ENCODE data around the gene REPIN1.
A peak's percentile ranks its signal among the peaks of the same experiment; 100 is the strongest.

Gene REPIN1

DNA sequence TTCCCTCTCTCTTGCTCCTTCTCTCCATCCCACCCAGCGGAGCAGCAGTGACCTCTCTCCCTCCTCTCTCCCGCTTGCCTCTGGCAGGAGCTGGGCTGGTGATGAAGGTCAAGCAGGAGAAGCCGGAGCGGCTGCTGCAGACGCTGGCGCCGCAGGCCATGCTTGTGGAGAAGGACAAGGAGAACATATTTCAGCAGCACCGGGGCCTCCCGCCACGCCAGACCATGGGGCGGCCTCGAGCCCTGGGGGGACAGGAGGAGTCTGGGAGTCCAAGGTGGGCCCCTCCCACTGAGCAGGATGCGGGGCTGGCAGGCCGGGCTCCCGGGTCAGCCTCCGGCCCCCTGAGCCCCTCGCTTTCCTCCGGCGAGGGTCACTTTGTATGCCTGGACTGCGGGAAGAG, 27.8 kb downstream of the REPIN1 start:
- WGBS (ENCODE audit: extremely low coverage, insufficient coverage, insufficient read length) = no CpG with 5 or more reads among the region's 20 CpGs
- no peak for DNase-seq
- peak overlapping the region; percentile 18 for H4K8ac ChIP-seq (ENCODE audit: low read depth, low read length)
- H2AFZ ChIP-seq (ENCODE audit: insufficient read depth, low read length, poor library complexity) = no peak overlapping the region
- peak overlapping the region; percentile 13 for H2BK12ac ChIP-seq (ENCODE audit: low read length)
- peak overlapping the region; percentile 45 for H2BK120ac ChIP-seq (ENCODE audit: insufficient read depth, low read length, poor library complexity)
- H3K18ac ChIP-seq (ENCODE audit: low read length) = peak overlapping the region; percentile 43
- no peaks in the 10 kb centered on the region for H3K9me3 ChIP-seq (ENCODE audit: insufficient read depth, low read depth, low read length)
- peak overlapping the region; percentile 4 for H2BK5ac ChIP-seq (ENCODE audit: low read depth, low read length, poor library complexity)
- H3K79me1 ChIP-seq (ENCODE audit: low read length) = peaks cover 34% of the 10 kb centered on the region
- no peak overlapping the region for H3K4ac ChIP-seq (ENCODE audit: low read depth, low read length)
- peaks cover 12% of the 10 kb centered on the region for H3K79me2 ChIP-seq (ENCODE audit: control insufficient read depth, insufficient read depth, low read length, poor library complexity)
- no peak overlapping the region for H3K9ac ChIP-seq (ENCODE audit: low read length)
- H4K91ac ChIP-seq (ENCODE audit: low read depth, low read length) = peak overlapping the region; percentile 56
- H4K12ac ChIP-seq (ENCODE audit: low read depth, low read length) = no peak overlapping the region
- no peaks in the 10 kb centered on the region for H3K27me3 ChIP-seq (ENCODE audit: insufficient read depth, low read length)
- H3K27ac ChIP-seq (ENCODE audit: low read depth, low read length) = no peak overlapping the region
- H3K36me3 ChIP-seq (ENCODE audit: control insufficient read depth in 1 of 2, insufficient read depth in 2 of 2, low read length in 2 of 2) = peaks cover 18 to 20% of the 10 kb centered on the region in 2 experiments
- peak overlapping the region; percentile 20 for H2AK5ac ChIP-seq (ENCODE audit: low read length)
- no peak overlapping the region for H3K4me3 ChIP-seq (ENCODE audit: low read depth, low read length)
- H3K23ac ChIP-seq (ENCODE audit: low read length) = no peak overlapping the region
- H3K14ac ChIP-seq (ENCODE audit: low read length) = peak overlapping the region; percentile 23
- H3K4me1 ChIP-seq (ENCODE audit: control insufficient read depth in 1 of 2, insufficient read depth in 2 of 2, low read length in 2 of 2) = peaks cover 29 to 41% of the 10 kb centered on the region in 2 experiments
- H3K4me2 ChIP-seq (ENCODE audit: low read length) = no peak overlapping the region

GRCh38 chr7:150396851-150397260, 28.2 kb downstream of the REPIN1 start:
- no CpG with 5 or more reads among the region's 48 CpGs for WGBS (ENCODE audit: extremely low coverage, insufficient coverage, insufficient read length)
- Histone ChIP-seq H3K9me3 (ENCODE audit: insufficient read depth, low read depth, low read length) (no peaks in the 10 kb centered on the region), H2BK5ac (ENCODE audit: low read depth, low read length, poor library complexity) (no peak overlapping the region), H2BK120ac (ENCODE audit: insufficient read depth, low read length, poor library complexity) (peak overlapping the region; percentile 45), H3K23ac (ENCODE audit: low read length) (no peak overlapping the region), H3K27me3 (ENCODE audit: insufficient read depth, low read length) (no peaks in the 10 kb centered on the region), H3K4ac (ENCODE audit: low read depth, low read length) (no peak overlapping the region), H2AFZ (ENCODE audit: insufficient read depth, low read length, poor library complexity) (no peak overlapping the region), H3K4me1 (ENCODE audit: control insufficient read depth in 1 of 2, insufficient read depth in 2 of 2, low read length in 2 of 2) (peaks cover 29 to 45% of the 10 kb centered on the region in 2 experiments), H3K4me3 (ENCODE audit: low read depth, low read length) (no peak overlapping the region), H4K12ac (ENCODE audit: low read depth, low read length) (no peak overlapping the region), H2AK5ac (ENCODE audit: low read length) (peak overlapping the region; percentile 13), H3K18ac (ENCODE audit: low read length) (peak overlapping the region; percentile 57), H4K91ac (ENCODE audit: low read depth, low read length) (peak overlapping the region; percentile 56), H3K27ac (ENCODE audit: low read depth, low read length) (no peak overlapping the region), H3K9ac (ENCODE audit: low read length) (no peak overlapping the region), H3K36me3 (ENCODE audit: control insufficient read depth in 1 of 2, insufficient read depth in 2 of 2, low read length in 2 of 2) (peaks cover 18 to 20% of the 10 kb centered on the region in 2 experiments), H4K8ac (ENCODE audit: low read depth, low read length) (no peak overlapping the region), H3K79me2 (ENCODE audit: control insufficient read depth, insufficient read depth, low read length, poor library complexity) (peaks cover 12% of the 10 kb centered on the region), H3K14ac (ENCODE audit: low read length) (peak overlapping the region; percentile 23), H2BK12ac (ENCODE audit: low read length) (peak overlapping the region; percentile 37), H3K79me1 (ENCODE audit: low read length) (peaks cover 35% of the 10 kb centered on the region), H3K4me2 (ENCODE audit: low read length) (no peak overlapping the region)
- DNase-seq = no peak

- no peak overlapping the region for H3K4me2 ChIP-seq (ENCODE audit: low read length)
- WGBS (ENCODE audit: extremely low coverage, insufficient coverage, insufficient read length) = no CpG with 5 or more reads among the region's 91 CpGs
Observed at GRCh38 chr7:150397346-150398107, 28.9 kb downstream of the REPIN1 start.

DNA sequence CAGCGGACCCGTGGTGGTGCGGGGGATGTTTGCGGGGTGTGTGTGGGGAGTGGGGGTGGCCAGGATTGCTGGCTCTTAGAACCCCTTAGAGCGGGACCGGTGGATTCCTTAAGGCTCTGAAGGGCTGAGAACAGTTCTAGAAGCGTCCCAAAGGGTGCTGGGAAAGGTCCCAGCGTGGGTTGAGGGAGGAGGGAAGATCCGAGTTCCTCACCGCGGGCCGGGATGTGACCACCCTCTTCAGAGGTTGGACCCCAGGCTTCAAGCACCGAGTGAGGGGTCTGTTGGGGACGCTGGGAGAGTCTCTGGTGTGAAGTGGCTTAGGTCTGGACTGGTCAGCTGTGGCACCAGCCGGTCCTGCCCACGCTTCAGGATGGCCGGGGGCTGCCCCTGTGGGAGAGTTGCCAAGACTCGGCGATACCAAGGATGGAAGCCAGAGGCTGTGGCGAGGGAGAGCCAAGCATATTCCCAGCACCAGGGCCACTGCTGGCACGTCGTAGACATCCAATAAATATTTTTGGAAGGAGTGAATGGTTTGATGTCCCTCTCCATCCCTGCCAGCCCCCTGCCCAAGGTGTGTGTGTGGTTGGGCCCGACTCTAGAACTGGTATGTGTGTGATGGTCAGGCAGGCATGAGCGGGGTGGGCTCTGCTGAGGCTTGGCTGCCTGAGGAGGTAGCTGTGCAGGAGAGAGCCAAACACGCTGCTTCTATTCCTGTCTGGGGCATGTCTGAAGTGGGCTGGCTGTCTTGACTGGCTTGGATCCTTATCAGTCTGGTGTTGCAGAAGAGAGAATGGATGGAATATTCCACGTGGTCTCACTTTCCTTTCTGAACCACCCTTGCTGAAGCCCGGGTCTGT, 29.7 kb downstream of the REPIN1 start:
- Histone ChIP-seq H3K4me2 (ENCODE audit: low read length) (peak overlapping the region; percentile 18), H3K23ac (ENCODE audit: low read length) (no peak overlapping the region), H3K79me1 (ENCODE audit: low read length) (peaks cover 48% of the 10 kb centered on the region), H3K4ac (ENCODE audit: low read depth, low read length) (peak overlapping the region; percentile 61), H2BK12ac (ENCODE audit: low read length) (peak overlapping the region; percentile 95), H3K36me3 (ENCODE audit: control insufficient read depth in 1 of 2, insufficient read depth in 2 of 2, low read length in 2 of 2) (peaks cover 18 to 20% of the 10 kb centered on the region in 2 experiments), H3K27ac (ENCODE audit: low read depth, low read length) (peak overlapping the region; percentile 99), H4K8ac (ENCODE audit: low read depth, low read length) (peak overlapping the region; percentile 79), H2BK120ac (ENCODE audit: insufficient read depth, low read length, poor library complexity) (peak overlapping the region; percentile 92), H3K9me3 (ENCODE audit: insufficient read depth, low read depth, low read length) (no peaks in the 10 kb centered on the region), H2BK5ac (ENCODE audit: low read depth, low read length, poor library complexity) (peak overlapping the region; percentile 97), H3K14ac (ENCODE audit: low read length) (peak overlapping the region; percentile 91), H3K9ac (ENCODE audit: low read length) (no peak overlapping the region), H3K4me3 (ENCODE audit: low read depth, low read length) (no peak overlapping the region), H4K91ac (ENCODE audit: low read depth, low read length) (peak overlapping the region; percentile 98), H4K12ac (ENCODE audit: low read depth, low read length) (peak overlapping the region; percentile 49), H3K27me3 (ENCODE audit: insufficient read depth, low read length) (no peaks in the 10 kb centered on the region), H3K79me2 (ENCODE audit: control insufficient read depth, insufficient read depth, low read length, poor library complexity) (peaks cover 18% of the 10 kb centered on the region), H2AK5ac (ENCODE audit: low read length) (peak overlapping the region; percentile 82), H3K4me1 (ENCODE audit: control insufficient read depth in 1 of 2, insufficient read depth in 2 of 2, low read length in 2 of 2) (peaks cover 42 to 60% of the 10 kb centered on the region in 2 experiments), H3K18ac (ENCODE audit: low read length) (peak overlapping the region; percentile 83), H2AFZ (ENCODE audit: insufficient read depth, low read length, poor library complexity) (peak overlapping the region; percentile 27)
- no CpG with 5 or more reads among the region's 27 CpGs for WGBS (ENCODE audit: extremely low coverage, insufficient coverage, insufficient read length)
- DNase-seq = peak in 1 of 2 donors; percentile 11

More at GRCh38 chr7:150397346-150398107, 28.9 kb downstream of the REPIN1 start:
- H4K8ac ChIP-seq (ENCODE audit: low read depth, low read length) = peak overlapping the region; percentile 63
- H3K79me1 ChIP-seq (ENCODE audit: low read length) = peaks cover 40% of the 10 kb centered on the region
- H2BK12ac ChIP-seq (ENCODE audit: low read length) = peak overlapping the region; percentile 87
- no peak for DNase-seq
- H3K27ac ChIP-seq (ENCODE audit: low read depth, low read length) = peak overlapping the region; percentile 99
- H4K91ac ChIP-seq (ENCODE audit: low read depth, low read length) = peak overlapping the region; percentile 98
- peak overlapping the region; percentile 37 for H3K4ac ChIP-seq (ENCODE audit: low read depth, low read length)
- no peak overlapping the region for H2AFZ ChIP-seq (ENCODE audit: insufficient read depth, low read length, poor library complexity)
- peak overlapping the region; percentile 54 for H2BK5ac ChIP-seq (ENCODE audit: low read depth, low read length, poor library complexity)
- H2BK120ac ChIP-seq (ENCODE audit: insufficient read depth, low read length, poor library complexity) = peak overlapping the region; percentile 92
- H3K14ac ChIP-seq (ENCODE audit: low read length) = peak overlapping the region; percentile 65
- H3K4me3 ChIP-seq (ENCODE audit: low read depth, low read length) = no peak overlapping the region
- H3K23ac ChIP-seq (ENCODE audit: low read length) = no peak overlapping the region
- H3K9ac ChIP-seq (ENCODE audit: low read length) = no peak overlapping the region
- H3K9me3 ChIP-seq (ENCODE audit: insufficient read depth, low read depth, low read length) = no peaks in the 10 kb centered on the region
- peaks cover 18 to 20% of the 10 kb centered on the region in 2 experiments for H3K36me3 ChIP-seq (ENCODE audit: control insufficient read depth in 1 of 2, insufficient read depth in 2 of 2, low read length in 2 of 2)
- H3K27me3 ChIP-seq (ENCODE audit: insufficient read depth, low read length) = no peaks in the 10 kb centered on the region
- H3K18ac ChIP-seq (ENCODE audit: low read length) = peak overlapping the region; percentile 83
- peaks cover 12% of the 10 kb centered on the region for H3K79me2 ChIP-seq (ENCODE audit: control insufficient read depth, insufficient read depth, low read length, poor library complexity)
- peak overlapping the region; percentile 42 for H2AK5ac ChIP-seq (ENCODE audit: low read length)
- no peak overlapping the region for H4K12ac ChIP-seq (ENCODE audit: low read depth, low read length)
- H3K4me1 ChIP-seq (ENCODE audit: control insufficient read depth in 1 of 2, insufficient read depth in 2 of 2, low read length in 2 of 2) = peaks cover 34 to 52% of the 10 kb centered on the region in 2 experiments
